NOMO-1 treated with dmso at 0.1 percent for 144 hours (cell line): Measurements from ENCODE around the gene EMP3.
"Not testable (repeated sequence)": the region's sequence is repeated elsewhere in the genome, so short reads cannot be mapped to it uniquely, and the experiment has no call there.

Experiments used
- DNase-seq: peaks from one replicate; lab custom pipeline; 2025; ENCODE audit not compliant: unreplicated experiment; lab: John Stamatoyannopoulos, UW

EMP3 gene

DNA sequence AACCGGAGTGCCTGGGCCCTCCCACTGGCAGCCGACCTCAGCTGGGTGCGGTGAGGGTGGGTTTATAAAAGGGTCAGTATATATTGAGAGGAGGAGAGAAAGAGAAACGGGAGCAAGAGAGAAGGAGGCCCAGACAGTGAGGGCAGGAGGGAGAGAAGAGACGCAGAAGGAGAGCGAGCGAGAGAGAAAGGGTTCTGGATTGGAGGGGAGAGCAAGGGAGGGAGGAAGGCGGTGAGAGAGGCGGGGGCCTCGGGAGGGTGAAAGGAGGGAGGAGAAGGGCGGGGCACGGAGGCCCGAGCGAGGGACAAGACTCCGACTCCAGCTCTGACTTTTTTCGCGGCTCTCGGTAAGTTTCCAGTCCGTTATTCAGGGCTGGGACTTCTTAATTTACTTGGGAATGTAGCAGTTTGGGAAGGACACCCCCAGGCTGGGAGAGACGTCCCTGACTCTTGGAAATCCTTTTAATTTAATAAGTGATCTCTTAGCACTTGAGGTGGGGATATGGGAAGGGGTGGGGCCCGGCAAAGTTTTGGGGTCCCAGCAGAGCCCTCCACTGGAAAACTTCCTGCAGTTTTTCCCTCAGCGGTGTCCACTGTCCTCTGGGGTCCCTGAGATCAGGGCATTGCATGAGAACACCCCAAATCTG lies at the start of gene EMP3:
EMP3 (plus strand) TSS at position 288 of the 646 bp plus-strand sequence. CDS start 1,293 bp downstream, outside the sequence.
- peak; percentile 85 for DNase-seq

- DNase-seq = no peak
Observed at GRCh38 chr19:48279747-48280146, 45.6 kb upstream of the EMP3 start.

GRCh38 chr19:48283908-48284307 lies 41.4 kb upstream of the EMP3 start:
- no peak for DNase-seq

DNA sequence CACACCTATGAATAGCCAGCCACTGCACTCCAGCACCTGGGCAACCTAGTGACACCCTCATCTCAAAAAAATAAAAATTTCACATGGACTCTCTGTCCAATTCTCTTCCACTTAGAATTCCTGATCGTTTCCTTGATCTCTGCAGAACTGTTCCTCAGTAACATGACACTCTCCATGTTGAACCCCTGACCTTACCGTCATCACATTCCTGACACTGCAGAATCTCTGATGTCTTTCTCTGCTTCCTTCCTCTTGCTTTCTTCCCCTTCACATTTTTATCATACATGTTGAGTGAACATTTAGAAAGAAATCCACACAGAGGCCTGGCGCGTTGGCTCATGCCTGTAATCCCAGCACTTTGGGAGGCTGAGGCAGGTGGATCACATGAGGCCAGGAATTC lies 40.5 kb upstream of the EMP3 start:
- no peak for DNase-seq

GRCh38 chr19:48287748-48288147 lies 37.6 kb upstream of the EMP3 start:
- DNase-seq = no peak

- DNase-seq = no peak
Observed at GRCh38 chr19:48290401-48290770, 35.0 kb upstream of the EMP3 start.

DNA sequence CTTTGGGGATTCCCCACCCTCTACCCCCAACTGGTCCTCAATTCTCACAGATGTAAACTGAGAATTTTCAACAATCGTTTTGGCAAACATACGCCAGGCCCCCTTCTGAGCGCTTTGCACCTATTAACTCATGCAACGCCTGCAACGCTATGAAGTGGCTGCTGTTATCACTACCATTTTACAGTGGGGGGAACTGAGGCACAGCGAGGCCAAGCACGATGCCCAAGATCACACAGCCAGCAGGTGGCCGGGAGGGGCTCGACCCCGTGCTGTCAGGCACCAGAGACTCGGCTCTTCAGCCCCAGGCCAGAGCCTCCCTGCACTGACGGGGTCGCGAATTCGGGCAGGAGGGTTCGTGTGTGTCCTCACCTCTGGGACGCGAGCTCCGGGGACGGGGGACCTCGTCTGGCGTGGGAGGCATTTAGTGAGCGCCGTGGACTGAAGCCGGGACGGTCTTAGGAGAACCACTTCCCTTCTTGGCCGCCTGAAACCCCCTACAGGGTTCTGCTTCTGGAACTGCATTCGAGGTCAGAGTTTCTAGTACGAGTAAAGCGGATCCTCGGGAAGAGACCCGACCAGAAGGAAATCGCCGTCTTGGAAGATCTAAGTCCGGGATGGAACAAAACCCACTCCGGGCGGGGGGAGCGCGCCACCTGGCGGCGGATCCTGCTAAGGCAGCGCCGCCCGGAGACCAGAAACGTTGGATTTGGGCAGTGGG lies 34.4 kb upstream of the EMP3 start:
- no peak for DNase-seq

DNA sequence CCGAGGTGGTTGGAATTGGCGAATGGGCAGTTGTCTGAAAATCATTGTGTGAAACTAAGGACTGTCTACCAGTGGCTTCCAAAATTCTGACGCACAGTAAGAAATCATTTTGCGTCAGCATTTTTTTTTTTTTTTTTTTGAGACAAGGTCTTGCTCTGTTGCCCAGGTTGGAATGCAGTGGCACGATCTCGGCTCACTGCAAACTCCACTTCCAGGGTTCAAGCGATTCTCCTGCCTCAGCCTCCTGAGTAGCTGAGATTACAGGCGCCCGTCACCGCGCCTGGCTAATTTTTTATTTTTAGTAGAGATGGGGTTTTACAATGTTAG lies 33.9 kb upstream of the EMP3 start:
- not testable (repeated sequence) for DNase-seq

DNA sequence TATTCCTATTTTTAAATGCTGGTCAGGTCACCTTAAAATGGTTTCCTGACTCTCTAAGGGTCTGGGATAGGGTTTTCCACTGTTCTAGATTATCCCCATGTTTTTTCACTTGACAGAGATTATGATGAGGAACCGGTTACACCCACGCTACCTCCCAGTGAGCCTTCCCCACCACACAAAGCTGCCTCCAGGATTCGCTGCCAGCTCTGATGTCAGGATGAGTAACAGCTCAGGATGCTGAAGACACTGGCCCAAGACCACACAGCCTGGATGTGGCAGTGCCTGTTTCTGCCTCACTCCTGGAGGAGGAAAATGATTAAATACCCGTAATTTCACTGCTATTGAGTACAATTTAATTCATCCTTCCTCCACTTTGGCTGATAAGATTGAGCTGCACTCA lies 32.6 kb upstream of the EMP3 start:
- no peak for DNase-seq

GRCh38 chr19:48295458-48295857 lies 29.9 kb upstream of the EMP3 start:
- no peak for DNase-seq

- DNase-seq = no peak
Observed at GRCh38 chr19:48296963-48297734, 28.2 kb upstream of the EMP3 start.

DNA sequence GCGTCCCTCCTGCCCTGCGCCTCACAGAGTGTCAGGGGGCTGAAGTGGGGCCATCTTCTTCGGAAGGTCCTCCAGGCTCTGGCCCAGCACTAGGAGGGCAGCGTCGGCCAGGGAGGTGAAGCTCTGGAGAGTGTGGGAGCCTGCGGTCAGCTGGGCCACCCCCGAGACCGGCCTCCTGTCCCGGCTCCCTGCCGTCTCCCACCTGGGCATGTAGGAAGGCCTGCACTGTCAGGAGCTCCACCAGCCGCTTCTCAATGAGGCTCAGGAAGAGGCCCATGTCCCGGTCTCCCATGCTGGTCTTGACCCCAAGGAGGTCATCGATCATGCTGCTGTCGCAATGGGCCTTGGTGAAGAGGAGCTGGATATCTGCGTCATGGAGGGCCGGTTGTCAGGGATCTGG lies 27.4 kb upstream of the EMP3 start:
- no peak for DNase-seq

GRCh38 chr19:48301886-48302599 lies 23.3 kb upstream of the EMP3 start:
- no peak for DNase-seq

- DNase-seq = no peak
Observed at GRCh38 chr19:48302600-48302959, 22.8 kb upstream of the EMP3 start.

DNA sequence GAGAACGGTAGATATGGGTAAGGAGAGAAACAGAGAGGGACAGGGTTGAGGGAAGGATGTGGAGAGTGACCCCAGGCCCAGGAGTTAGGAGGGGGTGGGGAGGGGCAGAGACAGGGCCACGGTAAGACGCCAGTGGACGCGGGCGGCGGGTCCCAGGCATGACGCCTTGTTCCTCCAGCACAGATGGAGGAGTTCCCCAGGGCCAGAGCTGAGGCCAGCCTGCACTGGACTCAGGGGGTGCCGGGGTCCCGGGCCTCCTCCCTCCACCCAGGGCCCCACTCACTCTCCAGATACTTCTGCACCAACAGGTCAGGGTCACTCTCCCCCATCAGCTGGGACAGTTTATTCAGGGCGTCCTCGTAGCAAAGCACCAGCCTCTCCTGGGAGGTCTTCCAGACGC lies 22.0 kb upstream of the EMP3 start:
- no peak for DNase-seq

GRCh38 chr19:48303866-48304265 lies 21.5 kb upstream of the EMP3 start:
- no peak for DNase-seq

GRCh38 chr19:48308631-48309586 lies 16.4 kb upstream of the EMP3 start:
- DNase-seq = no peak

GRCh38 chr19:48309731-48310130 lies 15.6 kb upstream of the EMP3 start:
- not testable (repeated sequence) for DNase-seq

- no peak for DNase-seq
Observed at GRCh38 chr19:48310227-48310626, 15.1 kb upstream of the EMP3 start.

- no peak for DNase-seq
Observed at GRCh38 chr19:48311384-48311783, 14.0 kb upstream of the EMP3 start.

GRCh38 chr19:48315712-48316111 lies 9.6 kb upstream of the EMP3 start:
- no peak for DNase-seq
